GM12878 (cell line): ENCODE data around the gene DHX40. TPM values are rescaled to one million over a fixed set of nuclear protein-coding genes. Genes with fewer than 3 reads are reported as not detected.

Experiments used
- ATAC-seq: fragments of 200-7000 bp; cut with Tn5 transposase; 3 replicates; pipeline ENCODE4 v1.9.1; 2020; ENCODE audit warnings: mild to moderate bottlenecking, moderate library complexity
- BruUV-seq: library from RNA; stranded (reverse); fragments of 400-500 nt; replicated peaks from 2 replicates; lab custom pipeline; 2021; lab: Mats Ljungman, UMichigan
- CTCF ChIA-PET: fragments of 300-600 bp; sonication (Branson Sonifier 250); formaldehyde crosslinking; extraction: SDS; loops from one replicate; lab custom pipeline; 2021; ENCODE audit warnings: inconsistent platforms; lab: Yijun Ruan, JAX
- POLR2A ChIA-PET: fragments of 350-600 bp; formaldehyde crosslinking; extraction: SDS; loops from one replicate; lab custom pipeline; 2021; ENCODE audit warnings: inconsistent platforms; lab: Charles Lee
- RAD21 ChIA-PET: fragments of 300-600 bp; sonication (Branson Sonifier 250); formaldehyde crosslinking; loops from one replicate; lab custom pipeline; 2023; ENCODE audit warnings: antibody characterized with exemption; ENCODE audit not compliant: unreplicated experiment; lab: Charles Lee
- SMC1A ChIA-PET: fragments of 300-600 bp; sonication (Branson Sonifier 250); formaldehyde crosslinking; loops from one replicate; lab custom pipeline; 2023; ENCODE audit not compliant: unreplicated experiment, uncharacterized antibody; lab: Charles Lee
- DNase-seq: peaks from one replicate; pipeline ENCODE4 v3.0.0-alpha.2; 2011; ENCODE audit warnings: low read depth, low spot score
- FAIRE-seq: peaks from 3 replicates; lab custom pipeline; 2011; peaks lifted over from hg19 to GRCh38; lab: Jason Lieb, UNC
- H2AFZ ChIP-seq: 2 replicates; pipeline ENCODE4 v1.6.0; 2011; ENCODE audit warnings: low read depth, low read length, control low read depth; ENCODE audit not compliant: control insufficient read depth
- H3K27ac ChIP-seq: 2 replicates; pipeline ENCODE4 v1.5.1; 2011; ENCODE audit warnings: control low read depth; ENCODE audit not compliant: control insufficient read depth, insufficient read depth
- H3K27me3 ChIP-seq, 2 experiments: replicated peaks in 1 of 2; 2 replicates each; pipeline versions ENCODE4 v1.6.0 to v1.6.1; 2011; ENCODE audit warnings: low read length in 1 of 2; ENCODE audit not compliant: control insufficient read depth in 2 of 2, insufficient read depth in 2 of 2
- H3K36me3 ChIP-seq, 2 experiments: 2 replicates each; pipeline ENCODE4 v1.5.1; 2011; ENCODE audit warnings: low read length in 1 of 2; ENCODE audit not compliant: control insufficient read depth in 2 of 2, insufficient read depth in 2 of 2
- H3K4me1 ChIP-seq: 2 replicates; pipeline ENCODE4 v1.6.1; 2011; ENCODE audit warnings: mild to moderate bottlenecking, low read length, moderate library complexity, mixed read lengths; ENCODE audit not compliant: control insufficient read depth, insufficient read depth
- H3K4me2 ChIP-seq: 2 replicates; pipeline ENCODE4 v1.6.0; 2011; ENCODE audit warnings: control low read depth; ENCODE audit not compliant: control insufficient read depth, insufficient read depth
- H3K4me3 ChIP-seq: fragments of 200-600 bp; sonication (generic); 2 replicates; pipeline ENCODE4 v1.5.1; 2016
- H3K79me2 ChIP-seq: 2 replicates; pipeline ENCODE4 v1.6.0; 2011; ENCODE audit warnings: low read length; ENCODE audit not compliant: control insufficient read depth, insufficient read depth
- H3K9ac ChIP-seq: 2 replicates; pipeline ENCODE4 v1.8.0; 2011; ENCODE audit warnings: low read length, control low read depth, mixed read lengths; ENCODE audit not compliant: control insufficient read depth, insufficient read depth
- H3K9me3 ChIP-seq: replicated peaks from 3 replicates; pipeline ENCODE4 v1.5.1; 2011; ENCODE audit warnings: mild to moderate bottlenecking, low read length; ENCODE audit not compliant: control insufficient read depth, insufficient read depth
- H4K20me1 ChIP-seq: 2 replicates; pipeline ENCODE4 v1.6.0; 2011; ENCODE audit not compliant: control insufficient read depth, insufficient read depth
- DPF2 ChIP-seq: fragments of 450-650 bp; IDR thresholded peaks from 2 replicates; pipeline ENCODE4 v1.6.1; 2017; ENCODE audit warnings: mild to moderate bottlenecking
- EP300 ChIP-seq, 2 experiments: fragments of 150-350 bp in 1 of 2; IDR thresholded peaks; 2 replicates each; pipeline ENCODE4 v1.6.1; 2011 to 2012; ENCODE audit warnings: low read depth in 2 of 2, low read length in 2 of 2, borderline replicate concordance in 1 of 2, improper control_type of control experiment in 1 of 2, inconsistent platforms in 1 of 2; ENCODE audit not compliant: control insufficient read depth in 1 of 2
- ETV6 ChIP-seq, 2 experiments: fragments of 450-650 bp in 1 of 2; IDR thresholded peaks in 1 of 2; conservative IDR thresholded peaks in 1 of 2; 2 replicates each; pipeline ENCODE4 v1.6.1; 2014; ENCODE audit warnings: antibody characterized with exemption in 1 of 2, borderline replicate concordance in 1 of 2, low read depth in 1 of 2, mild to moderate bottlenecking in 1 of 2, moderate library complexity in 1 of 2
- IKZF1 ChIP-seq: fragments of 450-650 bp; conservative IDR thresholded peaks from 2 replicates; pipeline ENCODE4 v1.6.1; 2017; ENCODE audit warnings: antibody characterized with exemption, mild to moderate bottlenecking
- IKZF2 ChIP-seq, 2 experiments: fragments of 450-650 bp; IDR thresholded peaks; 2 replicates each; pipeline ENCODE4 v1.6.1; 2017; ENCODE audit warnings: mild to moderate bottlenecking in 2 of 2, moderate library complexity in 2 of 2
- JUNB ChIP-seq: IDR thresholded peaks from 2 replicates; pipeline ENCODE4 v1.6.1; 2016; ENCODE audit warnings: antibody characterized with exemption, mild to moderate bottlenecking
- MTA2 ChIP-seq: fragments of 450-650 bp; IDR thresholded peaks from 2 replicates; pipeline ENCODE4 v1.6.1; 2016; ENCODE audit warnings: low read depth, mild to moderate bottlenecking, moderate library complexity
- NFIC ChIP-seq: IDR thresholded peaks from 2 replicates; pipeline ENCODE4 v1.6.1; 2012; ENCODE audit warnings: low read depth, mild to moderate bottlenecking, inconsistent platforms, low read length, moderate library complexity
- RUNX3 ChIP-seq: IDR thresholded peaks from 2 replicates; pipeline ENCODE4 v1.6.1; 2012; ENCODE audit warnings: low read length, inconsistent platforms
- STAT3 ChIP-seq: IDR thresholded peaks from 2 replicates; pipeline ENCODE4 v1.6.1; 2011; ENCODE audit warnings: low read depth, low read length, improper control_type of control experiment
- ZSCAN29 ChIP-seq: fragments of 450-650 bp; IDR thresholded peaks from 2 replicates; pipeline ENCODE4 v1.6.1; 2017; ENCODE audit warnings: mild to moderate bottlenecking, moderate library complexity
- WGBS: methylation state at CpG from one replicate; pipeline ENCODE4 v1.1.6; 2016; ENCODE audit warnings: low lambda C conversion rate; ENCODE audit not compliant: insufficient replicate concordance, insufficient coverage; ENCODE audit errors: missing lambda C conversion rate; 5-methylcytosine and 5-hydroxymethylcytosine counted together
- in situ Hi-C: fragments of 300-500 bp; cut with MboI; formaldehyde crosslinking; loops from 9 replicates; pipeline ENCODE4 v1.14.3; 2018; ENCODE audit warnings: mixed read lengths
- intact Hi-C: fragments of 100-400 bp; cut with micrococcal nuclease; formaldehyde crosslinking; loops from one replicate; pipeline ENCODE4 v1.14.2; 2022; ENCODE audit not compliant: unreplicated experiment
- polyA plus RNA-seq, 11 experiments: library from polyadenylated mRNA; depleted of rRNA in 4 of 11; unstranded in 6 of 11; stranded (reverse) in 5 of 11; fragments of >200 nt; fragmentation: Nextera tagmentation in 4 of 11; fragmentation: Illumina TruSeq in 1 of 11; extraction: Ambion mirVana in 4 of 11; extraction: Trizol in 1 of 11; gene quantifications; 1 replicate in 1 of 11; 2 replicates in 10 of 11; pipeline versions ENCODE4 v1.2.1 to v1.2.3, GENCODE V29; 2011 to 2016; ENCODE audit warnings: inconsistent platforms in 2 of 11, missing spikeins in 2 of 11, low read depth in 1 of 11
- total RNA-seq, 4 experiments: library from RNA; depleted of rRNA in 3 of 4; stranded (reverse); fragments of >200 nt in 3 of 4; fragmentation: Illumina TruSeq in 1 of 4; extraction: Trizol in 1 of 4; gene quantifications; 2 replicates each; pipeline versions ENCODE4 v1.2.1 to v1.2.3, GENCODE V29; 2013 to 2021
- TF ChIP-seq, protein P1 (sequence below): fragments of 450-650 bp; IDR thresholded peaks from 2 replicates; pipeline ENCODE4 v1.6.1; 2017; ENCODE audit warnings: low read depth, mild to moderate bottlenecking, moderate library complexity
- TF ChIP-seq, protein P2 (sequence below): fragments of 450-650 bp; IDR thresholded peaks from 2 replicates; pipeline ENCODE4 v1.6.1; 2018; ENCODE audit warnings: borderline replicate concordance, mild to moderate bottlenecking; ENCODE audit not compliant: partially characterized antibody

DHX40 gene
- total and polyA plus RNA-seq, 10 of the 15 experiments (the other 5 are each of a cell fraction or from before 2014, with no cell fraction given), result 4.8 to 29.2 (median 12.0) TPM

DNA sequence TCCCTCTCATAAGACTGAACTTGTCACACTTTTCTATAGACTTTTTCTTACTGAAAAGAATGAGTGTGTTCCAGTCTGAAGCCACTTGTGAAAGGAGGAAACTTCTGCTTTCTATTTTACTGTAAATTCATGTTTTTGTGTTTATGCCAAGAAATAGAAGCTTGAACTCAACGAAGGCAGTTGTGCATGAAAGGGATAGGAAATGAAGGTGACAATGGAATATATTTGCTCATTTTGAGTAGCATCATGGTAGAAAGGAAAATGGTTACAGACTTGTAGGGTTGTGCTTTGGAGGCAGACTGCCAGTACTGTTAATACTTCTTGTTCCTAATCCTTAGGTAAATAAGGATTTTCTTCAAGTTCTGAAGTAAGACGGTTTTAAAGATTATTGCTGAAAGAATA lies 62.4 kb downstream of the DHX40 start:
- DNase-seq (no peak), ATAC-seq (peak; percentile 49), FAIRE-seq (no peak)
- ChIA-PET RAD21 (interaction anchor here (0.8 to 1.3 kb wide), 2 partner anchors 9 to 14 kb away, joined by 4 to 7 read pairs; no protein-coding TSS in a partner anchor), CTCF (interaction anchor here (1.3 kb wide), 1 partner anchor 43 kb away, joined by 3 read pairs; no protein-coding TSS in a partner anchor), POLR2A (interaction anchor here (0.6 to 1.3 kb wide), 7 partner anchors 9 to 1283 kb away, joined by 3 to 6 read pairs (median 4); no protein-coding TSS in a partner anchor), SMC1A (interaction anchor here (1.0 to 1.1 kb wide), 2 partner anchors 15 to 41 kb away, joined by 3 read pairs; no protein-coding TSS in a partner anchor)
- BruUV-seq, result no TSS peak
- intact Hi-C loops, result no loop called here
- Histone ChIP-seq H3K4me3 (peak overlapping the region; percentile 31; the same call in 1 of the 2 replicates), H3K27me3 (no peaks in the 10 kb centered on the region), H3K4me2 (peak overlapping the region; percentile 61), H3K36me3 (peaks cover 0 to 17% of the 10 kb centered on the region in 2 experiments; a peak in 2 of 4 replicates), H3K9me3 (no peaks in the 10 kb centered on the region), H3K4me1 (peaks cover 31% of the 10 kb centered on the region), H2AFZ (no peak overlapping the region), H3K9ac (no peak overlapping the region), H4K20me1 (peaks cover 12% of the 10 kb centered on the region; the same call in 1 of the 2 replicates), H3K79me2 (peaks cover 94% of the 10 kb centered on the region), H3K27ac (no peak overlapping the region; the same call in 1 of the 2 replicates)
- WGBS, result 0% methylated on average over 2 of the region's 2 CpGs
- peak; percentile 76 for TF ChIP-seq JUNB
- TF ChIP-seq NFIC, result peak; percentile 52; the same call in 1 of the 2 replicates
- TF ChIP-seq ETV6 (conservative IDR thresholded peaks at IDR 0.05 in 1 of 2, IDR thresholded peaks at IDR 0.05 in 1 of 2; ENCODE audit: borderline replicate concordance in 1 of 2, low read depth in 1 of 2), result peak in 1 of 2 experiments; percentile 58; a peak in 1 of 4 replicates
- peak; percentile 19; the same call in 1 of the 2 replicates for TF ChIP-seq MTA2
- TF ChIP-seq, protein P1, sequence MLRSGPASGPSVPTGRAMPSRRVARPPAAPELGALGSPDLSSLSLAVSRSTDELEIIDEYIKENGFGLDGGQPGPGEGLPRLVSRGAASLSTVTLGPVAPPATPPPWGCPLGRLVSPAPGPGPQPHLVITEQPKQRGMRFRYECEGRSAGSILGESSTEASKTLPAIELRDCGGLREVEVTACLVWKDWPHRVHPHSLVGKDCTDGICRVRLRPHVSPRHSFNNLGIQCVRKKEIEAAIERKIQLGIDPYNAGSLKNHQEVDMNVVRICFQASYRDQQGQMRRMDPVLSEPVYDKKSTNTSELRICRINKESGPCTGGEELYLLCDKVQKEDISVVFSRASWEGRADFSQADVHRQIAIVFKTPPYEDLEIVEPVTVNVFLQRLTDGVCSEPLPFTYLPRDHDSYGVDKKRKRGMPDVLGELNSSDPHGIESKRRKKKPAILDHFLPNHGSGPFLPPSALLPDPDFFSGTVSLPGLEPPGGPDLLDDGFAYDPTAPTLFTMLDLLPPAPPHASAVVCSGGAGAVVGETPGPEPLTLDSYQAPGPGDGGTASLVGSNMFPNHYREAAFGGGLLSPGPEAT, result 0 out of 2 replicates have a peak, but pooled peaks have one; percentile 31
- peak; percentile 41; the same call in 1 of the 2 replicates for TF ChIP-seq DPF2
- 0 out of 2 replicates have a peak, but pooled peaks have one; percentile 13 for TF ChIP-seq RUNX3
- TF ChIP-seq EP300 (IDR thresholded peaks at IDR 0.05; ENCODE audit: borderline replicate concordance in 1 of 2, control insufficient read depth in 1 of 2, low read depth in 2 of 2, low read length in 2 of 2), result 0 out of 4 replicates have a peak, but pooled peaks of 1 of the 2 experiments have one; percentile 7
- TF ChIP-seq IKZF2 (IDR thresholded peaks at IDR 0.05), result peak; percentile 61 to 78; a peak in 3 of 4 replicates
- peak; percentile 58 for TF ChIP-seq IKZF1
- no peak for TF ChIP-seq STAT3
- TF ChIP-seq, protein P2, sequence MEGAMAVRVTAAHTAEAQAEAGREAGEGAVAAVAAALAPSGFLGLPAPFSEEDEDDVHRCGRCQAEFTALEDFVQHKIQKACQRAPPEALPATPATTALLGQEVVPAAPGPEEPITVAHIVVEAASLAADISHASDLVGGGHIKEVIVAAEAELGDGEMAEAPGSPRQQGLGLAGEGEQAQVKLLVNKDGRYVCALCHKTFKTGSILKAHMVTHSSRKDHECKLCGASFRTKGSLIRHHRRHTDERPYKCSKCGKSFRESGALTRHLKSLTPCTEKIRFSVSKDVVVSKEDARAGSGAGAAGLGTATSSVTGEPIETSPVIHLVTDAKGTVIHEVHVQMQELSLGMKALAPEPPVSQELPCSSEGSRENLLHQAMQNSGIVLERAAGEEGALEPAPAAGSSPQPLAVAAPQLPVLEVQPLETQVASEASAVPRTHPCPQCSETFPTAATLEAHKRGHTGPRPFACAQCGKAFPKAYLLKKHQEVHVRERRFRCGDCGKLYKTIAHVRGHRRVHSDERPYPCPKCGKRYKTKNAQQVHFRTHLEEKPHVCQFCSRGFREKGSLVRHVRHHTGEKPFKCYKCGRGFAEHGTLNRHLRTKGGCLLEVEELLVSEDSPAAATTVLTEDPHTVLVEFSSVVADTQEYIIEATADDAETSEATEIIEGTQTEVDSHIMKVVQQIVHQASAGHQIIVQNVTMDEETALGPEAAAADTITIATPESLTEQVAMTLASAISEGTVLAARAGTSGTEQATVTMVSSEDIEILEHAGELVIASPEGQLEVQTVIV, result no peak
- TF ChIP-seq ZSCAN29, result no peak
- in situ Hi-C loops, result no loop called here
